Mesenchymal stem cell (in vitro differentiated cells and primary cell): ENCODE data around the gene DUSP12.
"Not testable (repeated sequence)": the region's sequence is repeated elsewhere in the genome, so short reads cannot be mapped to it uniquely, and the experiment has no call there.

ENCODE experiments used
- DNase-seq: peaks from one replicate; pipeline ENCODE4 v3.0.0-alpha.2; 2013
- H2AFZ ChIP-seq: one replicate; pipeline ENCODE4 v1.6.1; 2013; ENCODE audit warnings: low read depth, mild to moderate bottlenecking, control low read depth, inconsistent platforms, low read length, moderate library complexity
- H2AK5ac ChIP-seq: 2 replicates; pipeline ENCODE4 v1.6.1; 2013; ENCODE audit warnings: low read length, moderate library complexity, mild to moderate bottlenecking, inconsistent platforms; ENCODE audit not compliant: severe bottlenecking
- H2BK120ac ChIP-seq: one replicate; pipeline ENCODE4 v1.6.1; 2013; ENCODE audit warnings: low read depth, mild to moderate bottlenecking, inconsistent platforms, low read length, moderate library complexity
- H2BK12ac ChIP-seq, 2 experiments: one replicate each; pipeline ENCODE4 v1.6.1; 2013; ENCODE audit warnings: inconsistent platforms in 2 of 2, low read length in 2 of 2, mild to moderate bottlenecking in 2 of 2, moderate library complexity in 2 of 2, control low read depth in 1 of 2
- H2BK15ac ChIP-seq: one replicate; pipeline ENCODE4 v1.6.1; 2013; ENCODE audit warnings: mild to moderate bottlenecking, low read depth, inconsistent platforms; ENCODE audit not compliant: poor library complexity, severe bottlenecking
- H2BK5ac ChIP-seq: 2 replicates; pipeline ENCODE4 v1.6.1; 2013; ENCODE audit warnings: low read depth, mild to moderate bottlenecking, low read length, control low read depth, inconsistent platforms; ENCODE audit not compliant: poor library complexity, severe bottlenecking
- H3K14ac ChIP-seq, 2 experiments: one replicate each; pipeline ENCODE4 v1.6.1; 2013; ENCODE audit warnings: inconsistent platforms in 2 of 2, low read length in 2 of 2, control low read depth in 1 of 2, mild to moderate bottlenecking in 1 of 2, moderate library complexity in 1 of 2
- H3K18ac ChIP-seq, 2 experiments: one replicate each; pipeline ENCODE4 v1.6.1; 2013; ENCODE audit warnings: inconsistent platforms in 2 of 2, low read length in 2 of 2, control low read depth in 1 of 2, low read depth in 1 of 2, mild to moderate bottlenecking in 1 of 2
- H3K23ac ChIP-seq, 2 experiments: one replicate each; pipeline ENCODE4 v1.6.1; 2013; ENCODE audit warnings: inconsistent platforms in 2 of 2, low read length in 2 of 2, mild to moderate bottlenecking in 2 of 2, moderate library complexity in 2 of 2, control low read depth in 1 of 2
- H3K27ac ChIP-seq: 2 replicates; pipeline ENCODE4 v1.5.1; 2013; ENCODE audit warnings: mild to moderate bottlenecking, moderate library complexity, low read length, control low read depth, inconsistent platforms; ENCODE audit not compliant: poor library complexity, severe bottlenecking
- H3K27me3 ChIP-seq, 2 experiments: 2 replicates each; pipeline versions ENCODE4 v1.6.1 to v1.7.0; 2013; ENCODE audit warnings: low read length in 2 of 2, mild to moderate bottlenecking in 2 of 2, moderate library complexity in 2 of 2, control low read depth in 1 of 2, inconsistent platforms in 1 of 2; ENCODE audit not compliant: control insufficient read depth in 1 of 2, insufficient read depth in 1 of 2
- H3K36me3 ChIP-seq, 2 experiments: 2 replicates each; pipeline versions ENCODE4 v1.6.1 to v1.7.0; 2013; ENCODE audit warnings: low read length in 2 of 2, control low read depth in 1 of 2, inconsistent platforms in 1 of 2, low read depth in 1 of 2, mild to moderate bottlenecking in 1 of 2; ENCODE audit not compliant: insufficient read depth in 2 of 2, control insufficient read depth in 1 of 2
- H3K4ac ChIP-seq, 2 experiments: one replicate each; pipeline ENCODE4 v1.6.1; 2013; ENCODE audit warnings: inconsistent platforms in 2 of 2, low read length in 2 of 2, mild to moderate bottlenecking in 2 of 2, moderate library complexity in 2 of 2, control low read depth in 1 of 2, low read depth in 1 of 2
- H3K4me1 ChIP-seq: 2 replicates; pipeline ENCODE4 v1.6.1; 2013; ENCODE audit warnings: low read depth, low read length, control low read depth; ENCODE audit not compliant: control insufficient read depth, insufficient read depth
- H3K4me2 ChIP-seq: 2 replicates; pipeline ENCODE4 v1.6.1; 2013; ENCODE audit warnings: low read length, mild to moderate bottlenecking, inconsistent platforms; ENCODE audit not compliant: poor library complexity, severe bottlenecking
- H3K4me3 ChIP-seq, 2 experiments: 2 replicates each; pipeline versions ENCODE4 v1.5.1 to v1.7.0; 2013; ENCODE audit warnings: low read length in 2 of 2, mild to moderate bottlenecking in 2 of 2, control low read depth in 1 of 2, low read depth in 1 of 2; ENCODE audit not compliant: insufficient read depth in 1 of 2
- H3K79me1 ChIP-seq: replicated peaks from 2 replicates; pipeline ENCODE4 v1.6.1; 2013; ENCODE audit warnings: mild to moderate bottlenecking, control low read depth, low read length, inconsistent platforms; ENCODE audit not compliant: poor library complexity, severe bottlenecking
- H3K9ac ChIP-seq: 2 replicates; pipeline ENCODE4 v1.7.0; 2013; ENCODE audit warnings: mild to moderate bottlenecking, low read length, moderate library complexity
- H3K9me3 ChIP-seq: 2 replicates; pipeline ENCODE4 v1.7.0; 2013; ENCODE audit warnings: mild to moderate bottlenecking, low read length; ENCODE audit not compliant: control insufficient read depth
- H4K8ac ChIP-seq: one replicate; pipeline ENCODE4 v1.6.1; 2013; ENCODE audit warnings: inconsistent platforms, mild to moderate bottlenecking, low read length, moderate library complexity
- H4K91ac ChIP-seq: one replicate; pipeline ENCODE4 v1.6.1; 2013; ENCODE audit warnings: mild to moderate bottlenecking, low read length, inconsistent platforms
- WGBS: methylation state at CpG from one replicate; pipeline ENCODE4 v1.1.7; 2013; ENCODE audit warnings: mixed read lengths; 5-methylcytosine and 5-hydroxymethylcytosine counted together

The DUSP12 gene

GRCh38 chr1:161768986-161769672 is 19.5 kb downstream of the DUSP12 start:
- H2BK15ac ChIP-seq: no peak overlapping the region
- no peak overlapping the region for H2BK5ac ChIP-seq
- H3K18ac ChIP-seq: no peak overlapping the region
- H3K14ac ChIP-seq: no peak overlapping the region
- no peak for DNase-seq
- no peak overlapping the region for H2AK5ac ChIP-seq
- peaks cover 2% of the 10 kb centered on the region for H3K4me1 ChIP-seq
- H2BK120ac ChIP-seq: no peak overlapping the region
- no peak overlapping the region for H4K8ac ChIP-seq
- H3K36me3 ChIP-seq: no peaks in the 10 kb centered on the region
- H4K91ac ChIP-seq: no peak overlapping the region
- no peak overlapping the region for H3K4me2 ChIP-seq
- peaks cover 5% of the 10 kb centered on the region for H3K79me1 ChIP-seq
- no peak overlapping the region for H3K9ac ChIP-seq
- H3K27me3 ChIP-seq: no peaks in the 10 kb centered on the region
- H3K4ac ChIP-seq: no peak overlapping the region
- H2AFZ ChIP-seq: no peak overlapping the region
- H3K9me3 ChIP-seq: no peaks in the 10 kb centered on the region
- H3K4me3 ChIP-seq: no peak overlapping the region
- no peak overlapping the region for H3K23ac ChIP-seq
- H2BK12ac ChIP-seq: no peak overlapping the region
- H3K27ac ChIP-seq: no peak overlapping the region

- H3K23ac ChIP-seq, H3K14ac ChIP-seq, H3K18ac ChIP-seq, DNase-seq, H4K8ac ChIP-seq, H3K79me1 ChIP-seq, H3K27ac ChIP-seq, H2BK15ac ChIP-seq, H3K9ac ChIP-seq, H3K4ac ChIP-seq, H2AK5ac ChIP-seq, H2BK5ac ChIP-seq, H4K91ac ChIP-seq, H2AFZ ChIP-seq, H3K9me3 ChIP-seq, H3K4me1 ChIP-seq, H3K27me3 ChIP-seq, H2BK120ac ChIP-seq, H3K36me3 ChIP-seq, H2BK12ac ChIP-seq, H3K4me3 ChIP-seq, H3K4me2 ChIP-seq: not testable (repeated sequence)
- WGBS: 92% methylated on average over 5 of the region's 5 CpGs
These were observed 20.1 kb downstream of the DUSP12 start for GRCh38 chr1:161769673-161770045.

- Histone ChIP-seq H3K9ac (no peak overlapping the region), H2AFZ (no peak overlapping the region), H2BK5ac (no peak overlapping the region), H3K36me3 (no peaks in the 10 kb centered on the region), H3K4ac (no peak overlapping the region), H2BK120ac (no peak overlapping the region), H3K27ac (no peak overlapping the region), H3K79me1 (peaks cover 5% of the 10 kb centered on the region), H3K23ac (no peak overlapping the region), H2BK12ac (no peak overlapping the region), H3K18ac (no peak overlapping the region), H3K4me2 (no peak overlapping the region), H3K9me3 (no peaks in the 10 kb centered on the region), H4K8ac (no peak overlapping the region), H3K27me3 (no peaks in the 10 kb centered on the region), H2BK15ac (no peak overlapping the region), H3K4me3 (no peak overlapping the region), H3K4me1 (no peaks in the 10 kb centered on the region), H4K91ac (no peak overlapping the region), H2AK5ac (no peak overlapping the region), H3K14ac (no peak overlapping the region)
- 97% methylated on average over 2 of the region's 3 CpGs for WGBS
- no peak for DNase-seq
These were observed 20.7 kb downstream of the DUSP12 start for GRCh38 chr1:161770250-161770649.

- Histone ChIP-seq H2BK15ac (no peak overlapping the region), H2BK120ac (no peak overlapping the region), H3K27ac (no peak overlapping the region), H3K4me2 (no peak overlapping the region), H3K18ac (no peak overlapping the region), H3K79me1 (peaks cover 8% of the 10 kb centered on the region), H4K8ac (no peak overlapping the region), H2AFZ (no peak overlapping the region), H3K9me3 (no peaks in the 10 kb centered on the region), H4K91ac (no peak overlapping the region), H3K4ac (no peak overlapping the region), H3K9ac (no peak overlapping the region), H2BK5ac (no peak overlapping the region), H3K4me3 (no peak overlapping the region), H3K27me3 (no peaks in the 10 kb centered on the region), H3K23ac (no peak overlapping the region), H3K36me3 (no peaks in the 10 kb centered on the region), H2BK12ac (no peak overlapping the region), H2AK5ac (no peak overlapping the region), H3K4me1 (no peaks in the 10 kb centered on the region), H3K14ac (no peak overlapping the region)
- WGBS: 86% methylated on average over 5 of the region's 5 CpGs
- DNase-seq: no peak
These were observed 21.6 kb downstream of the DUSP12 start for GRCh38 chr1:161771161-161771560.
